AG04450 (cell line): ENCODE results near the gene CYTH3. TPM values are rescaled to one million over a fixed set of nuclear protein-coding genes. Genes with fewer than 3 reads are reported as not detected.

Experiments used
- CTCF ChIA-PET: fragments of 300-600, 350-600 bp; formaldehyde crosslinking; extraction: SDS; loops from one replicate; lab custom pipeline; 2022; ENCODE audit warnings: antibody characterized with exemption, inconsistent platforms; lab: Charles Lee
- POLR2A ChIA-PET: fragments of 350-600 bp; formaldehyde crosslinking; extraction: SDS; loops from one replicate; lab custom pipeline; 2021; ENCODE audit warnings: antibody characterized with exemption, inconsistent platforms; lab: Yijun Ruan, JAX
- DNase-seq: peaks from one replicate; pipeline ENCODE4 v3.0.0-alpha.2; 2011; ENCODE audit warnings: low read depth, low spot score
- H3K27ac ChIP-seq: one replicate; pipeline ENCODE4 v1.5.1; 2012; ENCODE audit warnings: low read depth, low read length, control low read depth
- H3K27me3 ChIP-seq: one replicate; pipeline ENCODE4 v1.6.0; 2012; ENCODE audit warnings: low read length; ENCODE audit not compliant: control insufficient read depth, insufficient read depth
- H3K4me3 ChIP-seq: 2 replicates; pipeline ENCODE4 v1.5.1; 2011; ENCODE audit warnings: mild to moderate bottlenecking, low read depth, low read length, control low read depth
- H3K9me3 ChIP-seq: 2 replicates; pipeline ENCODE4 v1.5.1; 2012; ENCODE audit warnings: low read length; ENCODE audit not compliant: control insufficient read depth, insufficient read depth
- CTCF ChIP-seq: IDR thresholded peaks from 2 replicates; pipeline ENCODE4 v1.5.1; 2011; ENCODE audit warnings: low read depth, low read length, control low read depth, inconsistent platforms
- polyA plus RNA-seq: library from polyadenylated mRNA; depleted of rRNA; stranded (reverse); fragments of >200 nt; gene quantifications from 2 replicates; pipeline ENCODE4 v1.2.3, GENCODE V29; 2011

Gene CYTH3
- polyA plus RNA-seq, 1 experiment = 30.2 TPM

GRCh38 chr7:6274743-6275142, 2.3 kb upstream of the CYTH3 start:
- Histone ChIP-seq H3K27ac (no peak overlapping the region), H3K27me3 (no peaks in the 10 kb centered on the region), H3K4me3 (no peak overlapping the region), H3K9me3 (no peaks in the 10 kb centered on the region; the same call in 1 of the 2 replicates)
- TF ChIP-seq CTCF = no peak
- ChIA-PET POLR2A (interaction anchor here (1.7 kb wide), 1 partner anchor 9 kb away, joined by 5 read pairs; no protein-coding TSS in a partner anchor), CTCF (interaction anchor here (2.3 kb wide), 1 partner anchor 115 kb away, joined by 8 read pairs; no protein-coding TSS in a partner anchor)
- no peak for DNase-seq

- POLR2A ChIA-PET = interaction anchor here (0.7 to 1.7 kb wide), 3 partner anchors 9 to 17 kb away, joined by 3 to 8 read pairs (median 5); no protein-coding TSS in a partner anchor
- Histone ChIP-seq H3K4me3 (no peak overlapping the region), H3K9me3 (no peaks in the 10 kb centered on the region; the same call in 1 of the 2 replicates), H3K27me3 (no peaks in the 10 kb centered on the region), H3K27ac (no peak overlapping the region)
- TF ChIP-seq CTCF = no peak
- CTCF ChIA-PET = interaction anchor here (1.3 to 2.3 kb wide), 2 partner anchors 110 to 114 kb away, joined by 3 to 8 read pairs; no protein-coding TSS in a partner anchor
- DNase-seq = no peak
Observed at GRCh38 chr7:6273917-6274630, 1.6 kb upstream of the CYTH3 start.

DNA sequence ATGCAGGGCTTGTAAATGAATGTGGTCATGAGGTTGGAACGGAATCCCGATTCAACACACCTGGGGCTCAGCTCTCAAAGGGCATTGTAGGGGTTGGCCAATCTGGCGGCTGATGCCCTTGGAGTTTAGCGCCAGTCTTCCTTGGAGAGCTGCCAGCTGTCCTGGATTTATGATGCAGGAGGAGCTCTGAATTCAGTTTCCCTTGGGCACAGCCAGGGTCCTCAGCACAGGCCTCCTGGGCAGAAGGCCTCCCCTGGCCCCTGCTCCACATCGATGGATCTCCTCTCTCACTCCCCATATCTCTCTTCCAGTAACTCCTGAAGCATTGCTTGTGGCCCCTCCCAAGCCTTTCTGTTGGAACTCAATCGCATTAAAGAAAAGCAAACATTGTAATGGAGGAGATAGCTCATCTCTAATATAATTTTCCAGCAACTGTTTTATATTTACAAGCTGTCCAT, 985 bp upstream of the CYTH3 start:
- Histone ChIP-seq H3K27me3 (no peaks in the 10 kb centered on the region), H3K27ac (no peak overlapping the region), H3K4me3 (no peak overlapping the region), H3K9me3 (no peaks in the 10 kb centered on the region; the same call in 1 of the 2 replicates)
- DNase-seq = no peak
- ChIA-PET CTCF (interaction anchor here (1.3 to 2.3 kb wide), 2 partner anchors 109 to 113 kb away, joined by 3 to 8 read pairs; no protein-coding TSS in a partner anchor), POLR2A (interaction anchor here (0.7 to 1.7 kb wide), 3 partner anchors 9 to 17 kb away, joined by 3 to 8 read pairs (median 5); no protein-coding TSS in a partner anchor)
- no peak for TF ChIP-seq CTCF

DNA sequence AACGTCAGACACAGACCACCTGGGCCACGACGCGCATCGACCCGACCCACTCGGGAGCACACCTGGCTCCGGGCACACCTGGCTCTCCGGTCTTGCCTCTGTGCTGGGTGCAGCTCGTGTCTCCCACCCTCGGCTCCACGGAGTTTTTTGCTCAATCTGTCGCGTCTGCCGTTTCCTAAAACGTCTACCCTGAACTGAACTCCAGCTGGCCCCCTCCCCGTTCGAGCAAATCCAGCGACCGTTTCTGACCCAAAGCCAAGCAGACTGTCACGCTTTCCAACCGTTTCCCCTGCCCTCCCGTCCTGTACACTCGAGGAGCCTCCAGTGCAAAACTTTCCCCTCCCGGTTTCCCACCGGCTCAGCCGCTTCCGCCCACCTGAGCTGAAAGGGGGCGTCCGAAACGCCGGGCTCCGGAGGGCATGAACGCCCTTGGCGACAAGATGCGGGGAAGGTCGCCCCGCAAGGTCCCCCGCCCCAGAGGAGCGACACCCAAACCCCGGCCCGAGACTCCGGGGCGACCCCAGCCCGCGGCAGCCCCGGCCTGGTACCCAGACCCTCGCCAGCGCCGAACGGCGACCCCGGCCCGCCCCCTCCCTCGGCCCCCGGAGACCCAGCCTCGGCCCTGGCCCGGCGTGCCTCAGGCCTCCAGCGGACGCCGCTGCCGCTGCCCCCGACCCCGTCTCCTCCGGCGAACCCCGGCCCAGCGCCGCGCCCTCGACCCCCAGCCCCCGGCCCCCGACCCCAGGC, 557 bp downstream of the CYTH3 start:
- ChIA-PET CTCF (interaction anchor here (0.6 to 1.6 kb wide), 3 partner anchors 11 to 111 kb away, joined by 3 to 15 read pairs (median 3); no protein-coding TSS in a partner anchor), POLR2A (interaction anchor here (1.2 kb wide), 1 partner anchor 10 kb away, joined by 3 read pairs; no protein-coding TSS in a partner anchor)
- Histone ChIP-seq H3K27ac (no peak overlapping the region), H3K27me3 (no peaks in the 10 kb centered on the region), H3K4me3 (peak overlapping the region; percentile 92), H3K9me3 (peaks cover 2% of the 10 kb centered on the region; the same call in 1 of the 2 replicates)
- no peak for DNase-seq
- TF ChIP-seq CTCF = no peak
